Tibial nerve (tissue), 3 donors: ENCODE measurements around the gene SLC10A7.

Source experiments
- POLR2A ChIP-seq, 2 donors: fragments of 450-650 bp; IDR thresholded peaks; one replicate each; pipeline ENCODE4 v1.6.1; 2017; ENCODE audit warnings: antibody characterized with exemption in 2 of 2, mild to moderate bottlenecking in 2 of 2, moderate library complexity in 2 of 2
- TF ChIP-seq, protein P1 (sequence below), 5 experiments: fragments of 200-600 bp in 3 of 5; fragments of 450-650 bp in 2 of 5; sonication (generic) in 3 of 5; IDR thresholded peaks; one replicate each; pipeline ENCODE4 v1.5.1; 2016 to 2019; ENCODE audit warnings: antibody characterized with exemption in 5 of 5, mild to moderate bottlenecking in 3 of 5, moderate library complexity in 2 of 5

DNA sequence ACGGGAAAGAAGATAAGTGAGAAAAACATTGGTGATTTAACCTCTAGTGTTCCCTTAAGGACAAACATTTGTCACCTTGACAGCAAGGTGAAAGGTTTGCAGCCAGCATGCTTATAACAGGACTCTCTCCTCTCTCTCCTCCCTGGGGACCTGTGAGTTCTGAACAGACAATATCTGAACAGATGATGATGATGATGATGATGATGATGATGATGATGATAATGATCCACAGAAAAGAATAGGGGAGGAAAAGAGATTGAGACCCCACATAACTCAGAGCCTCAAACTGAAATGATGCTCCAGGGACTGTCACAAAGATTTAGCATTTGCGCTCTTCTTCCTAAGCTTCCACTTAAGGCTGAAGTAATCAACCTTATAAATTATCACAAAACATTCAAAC lies 103.9 kb downstream of the SLC10A7 start:
- TF ChIP-seq, protein P1, sequence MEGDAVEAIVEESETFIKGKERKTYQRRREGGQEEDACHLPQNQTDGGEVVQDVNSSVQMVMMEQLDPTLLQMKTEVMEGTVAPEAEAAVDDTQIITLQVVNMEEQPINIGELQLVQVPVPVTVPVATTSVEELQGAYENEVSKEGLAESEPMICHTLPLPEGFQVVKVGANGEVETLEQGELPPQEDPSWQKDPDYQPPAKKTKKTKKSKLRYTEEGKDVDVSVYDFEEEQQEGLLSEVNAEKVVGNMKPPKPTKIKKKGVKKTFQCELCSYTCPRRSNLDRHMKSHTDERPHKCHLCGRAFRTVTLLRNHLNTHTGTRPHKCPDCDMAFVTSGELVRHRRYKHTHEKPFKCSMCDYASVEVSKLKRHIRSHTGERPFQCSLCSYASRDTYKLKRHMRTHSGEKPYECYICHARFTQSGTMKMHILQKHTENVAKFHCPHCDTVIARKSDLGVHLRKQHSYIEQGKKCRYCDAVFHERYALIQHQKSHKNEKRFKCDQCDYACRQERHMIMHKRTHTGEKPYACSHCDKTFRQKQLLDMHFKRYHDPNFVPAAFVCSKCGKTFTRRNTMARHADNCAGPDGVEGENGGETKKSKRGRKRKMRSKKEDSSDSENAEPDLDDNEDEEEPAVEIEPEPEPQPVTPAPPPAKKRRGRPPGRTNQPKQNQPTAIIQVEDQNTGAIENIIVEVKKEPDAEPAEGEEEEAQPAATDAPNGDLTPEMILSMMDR (IDR thresholded peaks at IDR 0.05) = no peak
- TF ChIP-seq POLR2A (IDR thresholded peaks at IDR 0.05) = no peak
